IMR-90 (cell line): ENCODE results near the gene TXNDC5. TPM values are rescaled to one million over a fixed set of nuclear protein-coding genes. Genes with fewer than 3 reads are reported as not detected.

Experiments
- ATAC-seq: fragments of 200-7000 bp; cut with Tn5 transposase; 2 replicates; pipeline ENCODE4 v1.9.1; 2020; ENCODE audit warnings: low read depth, mild to moderate bottlenecking, moderate library complexity
- BruUV-seq: library from RNA; stranded (reverse); fragments of 400-500 nt; replicated peaks from 2 replicates; lab custom pipeline; 2021; lab: Mats Ljungman, UMichigan
- CTCF ChIA-PET: fragments of 300-600 bp; formaldehyde crosslinking; extraction: SDS; loops from one replicate; lab custom pipeline; 2021; ENCODE audit warnings: antibody characterized with exemption; lab: Yijun Ruan, JAX
- POLR2A ChIA-PET: fragments of 300-600 bp; sonication (Branson Sonifier 250); formaldehyde crosslinking; loops from one replicate; lab custom pipeline; 2022; ENCODE audit warnings: antibody characterized with exemption; ENCODE audit not compliant: unreplicated experiment; lab: Charles Lee
- DNase-seq: peaks from one replicate; pipeline ENCODE4 v3.0.0; 2013
- H2AFZ ChIP-seq: replicated peaks from 2 replicates; pipeline ENCODE3; 2013; ENCODE audit warnings: low read length, mild to moderate bottlenecking; ENCODE audit not compliant: poor library complexity
- H2AK5ac ChIP-seq: 2 replicates; pipeline ENCODE4 v1.6.1; 2013; ENCODE audit warnings: low read depth, low read length, inconsistent platforms
- H2AK9ac ChIP-seq: replicated peaks from 2 replicates; pipeline ENCODE3; 2013; ENCODE audit warnings: mild to moderate bottlenecking, low read depth, low read length, moderate library complexity; ENCODE audit not compliant: poor library complexity
- H2BK120ac ChIP-seq: 2 replicates; pipeline ENCODE4 v1.6.1; 2013; ENCODE audit warnings: low read depth, low read length, inconsistent platforms
- H2BK15ac ChIP-seq: 3 replicates; pipeline ENCODE4 v1.6.1; 2013; ENCODE audit warnings: low read depth, low read length, inconsistent platforms
- H2BK20ac ChIP-seq: 2 replicates; pipeline ENCODE4 v1.6.1; 2013; ENCODE audit warnings: low read depth, mild to moderate bottlenecking, inconsistent platforms, low read length, moderate library complexity
- H2BK5ac ChIP-seq: 2 replicates; pipeline ENCODE4 v1.6.1; 2013; ENCODE audit warnings: mild to moderate bottlenecking, low read depth, low read length, inconsistent platforms; ENCODE audit not compliant: poor library complexity, severe bottlenecking
- H3K14ac ChIP-seq: replicated peaks from 2 replicates; pipeline ENCODE4 v1.6.1; 2013; ENCODE audit warnings: low read depth, low read length, inconsistent platforms
- H3K18ac ChIP-seq: 2 replicates; pipeline ENCODE4 v1.6.1; 2013; ENCODE audit warnings: low read depth, low read length, control low read depth
- H3K23ac ChIP-seq: 2 replicates; pipeline ENCODE4 v1.6.1; 2013; ENCODE audit warnings: low read depth, low read length, inconsistent platforms
- H3K27ac ChIP-seq: 2 replicates; pipeline ENCODE4 v1.5.1; 2013; ENCODE audit warnings: mild to moderate bottlenecking, control low read depth, low read length; ENCODE audit not compliant: insufficient read depth
- H3K27me3 ChIP-seq: 2 replicates; pipeline ENCODE4 v1.6.1; 2013; ENCODE audit warnings: low read length; ENCODE audit not compliant: control insufficient read depth, insufficient read depth
- H3K36me3 ChIP-seq: 2 replicates; pipeline ENCODE4 v1.6.1; 2013; ENCODE audit warnings: low read length, mixed read lengths; ENCODE audit not compliant: control insufficient read depth, insufficient read depth
- H3K4ac ChIP-seq: 2 replicates; pipeline ENCODE4 v1.6.1; 2013; ENCODE audit warnings: low read depth, low read length, inconsistent platforms
- H3K4me1 ChIP-seq: 2 replicates; pipeline ENCODE4 v1.6.1; 2013; ENCODE audit warnings: low read length, mixed read lengths; ENCODE audit not compliant: control insufficient read depth, insufficient read depth
- H3K4me2 ChIP-seq: 2 replicates; pipeline ENCODE4 v1.6.1; 2013; ENCODE audit warnings: low read depth, mild to moderate bottlenecking, control low read depth, low read length, moderate library complexity
- H3K4me3 ChIP-seq: 2 replicates; pipeline ENCODE4 v1.5.1; 2013; ENCODE audit warnings: low read depth, mild to moderate bottlenecking, control low read depth, low read length, moderate library complexity; ENCODE audit not compliant: insufficient read depth
- H3K56ac ChIP-seq: 2 replicates; pipeline ENCODE4 v1.6.1; 2013; ENCODE audit warnings: low read length, inconsistent platforms; ENCODE audit not compliant: insufficient read depth; ENCODE audit errors: extremely low read depth
- H3K79me1 ChIP-seq, 2 experiments: 2 replicates each; pipeline ENCODE4 v1.6.1; 2013; ENCODE audit warnings: low read length in 2 of 2, inconsistent platforms in 1 of 2, low read depth in 1 of 2
- H3K9ac ChIP-seq: 2 replicates; pipeline ENCODE4 v1.6.1; 2013; ENCODE audit warnings: low read depth, low read length, control low read depth
- H3K9me1 ChIP-seq: 2 replicates; pipeline ENCODE4 v1.6.1; 2013; ENCODE audit warnings: low read length, inconsistent platforms; ENCODE audit not compliant: insufficient read depth
- H3K9me3 ChIP-seq: 2 replicates; pipeline ENCODE4 v1.6.1; 2013; ENCODE audit warnings: low read length; ENCODE audit not compliant: control insufficient read depth, insufficient read depth
- H4K20me1 ChIP-seq: 2 replicates; pipeline ENCODE4 v1.6.1; 2013; ENCODE audit warnings: low read length, inconsistent platforms; ENCODE audit not compliant: insufficient read depth
- H4K5ac ChIP-seq: 2 replicates; pipeline ENCODE4 v1.6.1; 2013; ENCODE audit warnings: mild to moderate bottlenecking, low read depth, low read length, control low read depth
- H4K8ac ChIP-seq, 2 experiments: 2 replicates each; pipeline ENCODE4 v1.6.1; 2013; ENCODE audit warnings: low read depth in 2 of 2, low read length in 2 of 2, control low read depth in 1 of 2, inconsistent platforms in 1 of 2
- H4K91ac ChIP-seq: 2 replicates; pipeline ENCODE4 v1.6.1; 2013; ENCODE audit warnings: low read depth, low read length, inconsistent platforms; ENCODE audit not compliant: insufficient read depth
- ELK1 ChIP-seq: fragments of 150-350 bp; IDR thresholded peaks from 2 replicates; pipeline ENCODE4 v1.6.1; 2016; ENCODE audit warnings: low read depth, mild to moderate bottlenecking, low read length, moderate library complexity, borderline replicate concordance
- MAFK ChIP-seq: IDR thresholded peaks from 2 replicates; pipeline ENCODE4 v1.6.1; 2012; ENCODE audit warnings: low read depth, low read length, improper control_type of control experiment
- RAD21 ChIP-seq: IDR thresholded peaks from 2 replicates; pipeline ENCODE4 v1.6.1; 2012; ENCODE audit warnings: low read length, improper control_type of control experiment
- WGBS, 2 experiments: methylation state at CpG; one replicate each; pipeline versions ENCODE4 v1.1.5 to v1.1.7; 2013; ENCODE audit warnings: missing lambda C conversion rate in 2 of 2; ENCODE audit not compliant: insufficient read length in 1 of 2; ENCODE audit errors: extremely low coverage in 2 of 2; 5-methylcytosine and 5-hydroxymethylcytosine counted together
- dilution Hi-C: fragments of 300-500 bp; cut with HindIII; formaldehyde crosslinking; loops from one replicate; pipeline ENCODE4 v1.14.3; 2018; ENCODE audit warnings: low sequenced_read_pairs; ENCODE audit not compliant: unreplicated experiment
- in situ Hi-C: fragments of 300-500 bp; cut with MboI; formaldehyde crosslinking; loops from 3 replicates; pipeline ENCODE4 v1.14.3; 2019; ENCODE audit warnings: low sequenced_read_pairs, inconsistent platforms, mixed read lengths
- intact Hi-C: fragments of 100-400 bp; cut with micrococcal nuclease; formaldehyde crosslinking; loops from 2 replicates; pipeline ENCODE4 v1.10.0; 2022
- polyA plus RNA-seq, 3 experiments: library from polyadenylated mRNA; depleted of rRNA; stranded (reverse); fragments of >200 nt; gene quantifications; 2 replicates each; pipeline ENCODE4 v1.2.3, GENCODE V29; 2012; ENCODE audit warnings: low replicate concordance in 1 of 3
- total RNA-seq: library from RNA; depleted of rRNA; stranded (reverse); fragments of >200 nt; gene quantifications from 2 replicates; pipeline ENCODE4 v1.2.3, GENCODE V29; 2012

The TXNDC5 gene
- total and polyA plus RNA-seq, 2 of the 4 experiments (the other 2 are of a cell fraction): 274 to 439 TPM

GRCh38 chr6:7833751-7834070 is 76.9 kb downstream of the TXNDC5 start:
- ATAC-seq: peak; percentile 88

More at GRCh38 chr6:7833751-7834070, 76.9 kb downstream of the TXNDC5 start:
- ChIA-PET CTCF (interaction anchor here (1.8 kb wide), 1 partner anchor 111 kb away, joined by 5 read pairs; no protein-coding TSS in a partner anchor), POLR2A (no interaction called here)
- Histone ChIP-seq H3K9me3 (no peaks in the 10 kb centered on the region), H4K91ac (no peak overlapping the region; the same call in 1 of the 2 replicates), H2AK9ac (no peak overlapping the region), H2BK5ac (no peak overlapping the region), H3K9ac (no peak overlapping the region), H4K8ac (no peak overlapping the region), H2AFZ (no peak overlapping the region), H3K4me1 (peaks cover 7% of the 10 kb centered on the region; the same call in 1 of the 2 replicates), H4K20me1 (no peaks in the 10 kb centered on the region), H4K5ac (no peak overlapping the region; the same call in 1 of the 2 replicates), H3K27me3 (0 out of 2 replicates have a peak, but pooled peaks cover 2% of the 10 kb centered on the region), H3K23ac (no peak overlapping the region), H3K36me3 (no peaks in the 10 kb centered on the region), H3K27ac (peak overlapping the region; percentile 73; the same call in 1 of the 2 replicates), H2BK15ac (no peak overlapping the region), H2AK5ac (no peak overlapping the region), H2BK20ac (no peak overlapping the region), H3K56ac (no peak overlapping the region), H3K79me1 (no peaks in the 10 kb centered on the region), H3K18ac (peak overlapping the region; percentile 6; the same call in 1 of the 2 replicates), H3K9me1 (no peaks in the 10 kb centered on the region), H3K4me2 (peak overlapping the region; percentile 41; the same call in 1 of the 2 replicates), H3K4ac (no peak overlapping the region), H2BK120ac (no peak overlapping the region), H3K14ac (no peak overlapping the region), H3K4me3 (no peak overlapping the region)
- in situ Hi-C loops: no loop called here
- DNase-seq: peak; percentile 43
- WGBS, 2 experiments: no CpG with 5 or more reads among the region's 4 CpGs
- TF ChIP-seq ELK1: no peak
- TF ChIP-seq RAD21: no peak
- no peak for TF ChIP-seq MAFK
- dilution Hi-C loops: no loop called here
- intact Hi-C loops: no loop called here
- BruUV-seq: no TSS peak
